ENCODE measurements around the gene RPS16.
A peak's percentile ranks its signal among the peaks of the same experiment; 100 is the strongest.

Gene RPS16

GRCh38 chr19:39416152-39417120 lies 19.3 kb downstream of the RPS16 start:
- peak overlapping the region; percentile 95 for H3K4me2 ChIP-seq (ENCODE audit: low read length)
- H3K4me1 ChIP-seq (ENCODE audit: control insufficient read depth, insufficient read depth, low read length), result peaks cover 15% of the 10 kb centered on the region
- H3K4me3 ChIP-seq (ENCODE audit: low read length), result no peak overlapping the region
- H3K27me3 ChIP-seq (ENCODE audit: control insufficient read depth, insufficient read depth, low read length), result no peaks in the 10 kb centered on the region
- peaks cover 35% of the 10 kb centered on the region for H3K36me3 ChIP-seq (ENCODE audit: insufficient read depth, low read length)
- H3K9me3 ChIP-seq (replicated peaks; ENCODE audit: low read length), result no peaks in the 10 kb centered on the region
- H3K9ac ChIP-seq (ENCODE audit: low read depth, low read length), result no peak overlapping the region

DNA sequence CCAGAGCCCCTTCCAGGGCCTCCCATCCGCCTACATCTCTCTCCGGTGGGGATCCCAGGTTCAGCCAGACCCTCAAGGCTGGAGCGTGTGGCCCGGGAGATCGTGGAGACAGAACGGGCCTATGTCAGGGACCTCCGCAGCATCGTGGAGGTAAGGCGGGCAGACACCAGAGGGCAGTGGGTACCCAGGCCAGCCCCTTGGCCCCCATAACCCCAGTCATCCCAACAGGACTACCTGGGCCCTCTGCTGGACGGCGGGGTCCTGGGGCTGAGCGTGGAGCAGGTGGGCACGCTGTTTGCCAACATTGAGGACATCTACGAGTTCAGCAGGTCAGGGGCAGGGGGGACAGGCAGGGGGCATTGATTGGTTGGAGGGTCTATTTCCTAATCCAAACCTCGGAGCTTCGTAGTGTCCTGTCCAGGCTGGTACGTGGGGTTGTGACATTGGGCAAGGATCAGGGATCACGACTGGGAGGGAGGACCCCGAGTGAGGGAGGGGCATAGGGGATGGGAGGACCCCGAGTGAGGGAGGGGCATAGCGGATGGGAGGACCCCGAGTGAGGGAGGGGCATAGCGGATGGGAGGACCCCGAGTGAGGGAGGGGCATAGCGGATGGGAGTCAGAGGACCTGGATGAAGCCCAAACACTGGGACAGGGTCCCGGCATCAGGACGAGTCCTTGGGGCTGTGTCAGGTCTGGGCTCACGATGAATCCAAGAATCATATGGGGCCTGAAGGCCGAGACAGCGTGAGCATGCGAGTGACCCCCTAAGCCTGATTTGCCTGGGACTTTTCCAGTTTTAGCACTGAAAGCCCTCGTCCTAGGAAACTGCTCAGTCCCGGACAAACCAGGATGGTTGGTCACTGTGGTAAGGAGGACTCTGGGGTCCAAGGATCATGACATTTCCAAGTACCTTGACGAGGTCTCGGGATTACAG lies 20.4 kb downstream of the RPS16 start:
- peaks cover 25% of the 10 kb centered on the region for H3K4me1 ChIP-seq (ENCODE audit: control insufficient read depth, insufficient read depth, low read length)
- no peaks in the 10 kb centered on the region for H3K27me3 ChIP-seq (ENCODE audit: control insufficient read depth, insufficient read depth, low read length)
- peaks cover 27% of the 10 kb centered on the region for H3K36me3 ChIP-seq (ENCODE audit: insufficient read depth, low read length)
- peak overlapping the region; percentile 98 for H3K9ac ChIP-seq (ENCODE audit: low read depth, low read length)
- H3K4me3 ChIP-seq (ENCODE audit: low read length), result peak overlapping the region; percentile 93
- peak overlapping the region; percentile 95 for H3K4me2 ChIP-seq (ENCODE audit: low read length)
- no peaks in the 10 kb centered on the region for H3K9me3 ChIP-seq (replicated peaks; ENCODE audit: low read length)

GRCh38 chr19:39413911-39414608 lies 21.7 kb downstream of the RPS16 start:
- H3K4me2 ChIP-seq (ENCODE audit: low read length), result peak overlapping the region; percentile 95
- H3K27me3 ChIP-seq (ENCODE audit: control insufficient read depth, insufficient read depth, low read length), result no peaks in the 10 kb centered on the region
- peaks cover 32% of the 10 kb centered on the region for H3K4me1 ChIP-seq (ENCODE audit: control insufficient read depth, insufficient read depth, low read length)
- peak overlapping the region; percentile 98 for H3K9ac ChIP-seq (ENCODE audit: low read depth, low read length)
- peak overlapping the region; percentile 93 for H3K4me3 ChIP-seq (ENCODE audit: low read length)
- peaks cover 19% of the 10 kb centered on the region for H3K36me3 ChIP-seq (ENCODE audit: insufficient read depth, low read length)
- no peaks in the 10 kb centered on the region for H3K9me3 ChIP-seq (replicated peaks; ENCODE audit: low read length)

GRCh38 chr19:39413272-39413910 lies 22.4 kb downstream of the RPS16 start:
- H3K36me3 ChIP-seq (ENCODE audit: insufficient read depth, low read length), result peaks cover 19% of the 10 kb centered on the region
- peaks cover 32% of the 10 kb centered on the region for H3K4me1 ChIP-seq (ENCODE audit: control insufficient read depth, insufficient read depth, low read length)
- no peaks in the 10 kb centered on the region for H3K9me3 ChIP-seq (replicated peaks; ENCODE audit: low read length)
- peak overlapping the region; percentile 98 for H3K9ac ChIP-seq (ENCODE audit: low read depth, low read length)
- H3K4me3 ChIP-seq (ENCODE audit: low read length), result peak overlapping the region; percentile 93
- no peaks in the 10 kb centered on the region for H3K27me3 ChIP-seq (ENCODE audit: control insufficient read depth, insufficient read depth, low read length)
- H3K4me2 ChIP-seq (ENCODE audit: low read length), result peak overlapping the region; percentile 95

GRCh38 chr19:39412867-39413271 lies 22.9 kb downstream of the RPS16 start:
- Histone ChIP-seq H3K4me1 (ENCODE audit: control insufficient read depth, insufficient read depth, low read length) (peaks cover 32% of the 10 kb centered on the region), H3K4me3 (ENCODE audit: low read length) (peak overlapping the region; percentile 93), H3K27me3 (ENCODE audit: control insufficient read depth, insufficient read depth, low read length) (no peaks in the 10 kb centered on the region), H3K4me2 (ENCODE audit: low read length) (peak overlapping the region; percentile 95), H3K9me3 (replicated peaks; ENCODE audit: low read length) (no peaks in the 10 kb centered on the region), H3K36me3 (ENCODE audit: insufficient read depth, low read length) (peaks cover 21% of the 10 kb centered on the region), H3K9ac (ENCODE audit: low read depth, low read length) (peak overlapping the region; percentile 98)

GRCh38 chr19:39412100-39412866 lies 23.5 kb downstream of the RPS16 start, which contains the start of gene PLEKHG2:
Gene PLEKHG2, plus strand, starts transcription at chr19:39412669. Its CDS starts 1,418 bp downstream, at chr19:39414087.
- Histone ChIP-seq H3K36me3 (ENCODE audit: insufficient read depth, low read length) (peaks cover 22% of the 10 kb centered on the region), H3K9me3 (replicated peaks; ENCODE audit: low read length) (no peaks in the 10 kb centered on the region), H3K4me3 (ENCODE audit: low read length) (peak within 1 kb of the TSS; percentile 93), H3K4me1 (ENCODE audit: control insufficient read depth, insufficient read depth, low read length) (peaks cover 32% of the 10 kb centered on the region), H3K27me3 (ENCODE audit: control insufficient read depth, insufficient read depth, low read length) (no peaks in the 10 kb centered on the region), H3K4me2 (ENCODE audit: low read length) (peak within 1 kb of the TSS; percentile 95), H3K9ac (ENCODE audit: low read depth, low read length) (peak within 1 kb of the TSS; percentile 98)

DNA sequence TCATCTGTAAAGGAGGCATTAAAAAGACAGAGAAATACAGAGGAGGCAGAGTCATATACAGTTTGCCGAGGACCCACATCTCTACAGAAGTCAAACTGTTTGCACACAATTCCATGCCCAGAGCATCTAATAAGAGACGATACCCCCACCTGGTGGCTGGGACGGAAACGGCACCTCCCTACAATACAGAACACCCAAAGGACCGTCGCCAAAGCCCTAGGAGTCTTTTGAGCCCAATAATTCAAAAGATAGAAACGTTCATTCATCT lies 24.0 kb downstream of the RPS16 start:
- peak overlapping the region; percentile 91 for H3K9ac ChIP-seq (ENCODE audit: low read depth, low read length)
- peaks cover 32% of the 10 kb centered on the region for H3K4me1 ChIP-seq (ENCODE audit: control insufficient read depth, insufficient read depth, low read length)
- H3K9me3 ChIP-seq (replicated peaks; ENCODE audit: low read length), result no peaks in the 10 kb centered on the region
- H3K36me3 ChIP-seq (ENCODE audit: insufficient read depth, low read length), result peaks cover 21% of the 10 kb centered on the region
- peak overlapping the region; percentile 86 for H3K4me2 ChIP-seq (ENCODE audit: low read length)
- no peaks in the 10 kb centered on the region for H3K27me3 ChIP-seq (ENCODE audit: control insufficient read depth, insufficient read depth, low read length)
- H3K4me3 ChIP-seq (ENCODE audit: low read length), result peak overlapping the region; percentile 80

DNA sequence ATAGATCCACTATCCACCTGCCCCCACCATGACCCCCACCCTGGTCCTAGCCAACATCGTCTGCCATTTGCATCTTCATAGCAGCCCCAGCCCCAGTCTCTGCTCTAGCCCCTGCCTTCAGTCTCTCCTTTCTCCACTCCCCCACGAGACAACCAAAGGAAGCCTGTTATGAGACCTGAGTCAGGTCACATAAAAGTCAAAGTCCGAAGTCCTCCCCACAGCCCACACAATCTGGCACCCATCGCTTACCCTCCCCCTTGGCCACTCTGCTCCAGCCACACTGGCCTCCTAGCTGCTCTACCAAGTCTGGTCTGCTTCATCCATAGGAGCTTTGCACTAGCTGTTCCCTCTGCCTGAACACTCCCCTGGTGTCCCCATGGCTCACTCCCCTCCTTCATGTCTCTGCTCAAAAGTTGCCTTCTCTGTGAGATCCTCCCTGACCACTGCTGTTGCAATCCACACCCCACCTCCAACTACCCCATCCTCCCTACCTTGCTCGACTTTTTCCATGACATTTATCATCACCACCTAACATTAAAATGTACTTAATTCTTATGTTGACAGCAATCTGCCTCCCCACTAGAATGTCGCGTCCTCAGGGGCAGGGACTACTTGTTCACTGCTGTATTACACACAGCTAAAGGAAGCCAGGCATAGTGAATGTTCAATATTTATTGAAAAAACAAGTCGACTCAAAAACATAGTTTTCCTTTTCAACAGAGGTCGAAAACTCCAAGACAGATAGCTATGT lies 24.5 kb downstream of the RPS16 start:
- H3K36me3 ChIP-seq (ENCODE audit: insufficient read depth, low read length), result peaks cover 19% of the 10 kb centered on the region
- no peaks in the 10 kb centered on the region for H3K9me3 ChIP-seq (replicated peaks; ENCODE audit: low read length)
- peak overlapping the region; percentile 80 for H3K4me3 ChIP-seq (ENCODE audit: low read length)
- H3K4me2 ChIP-seq (ENCODE audit: low read length), result peak overlapping the region; percentile 86
- H3K9ac ChIP-seq (ENCODE audit: low read depth, low read length), result peak overlapping the region; percentile 91
- no peaks in the 10 kb centered on the region for H3K27me3 ChIP-seq (ENCODE audit: control insufficient read depth, insufficient read depth, low read length)
- peaks cover 33% of the 10 kb centered on the region for H3K4me1 ChIP-seq (ENCODE audit: control insufficient read depth, insufficient read depth, low read length)

DNA sequence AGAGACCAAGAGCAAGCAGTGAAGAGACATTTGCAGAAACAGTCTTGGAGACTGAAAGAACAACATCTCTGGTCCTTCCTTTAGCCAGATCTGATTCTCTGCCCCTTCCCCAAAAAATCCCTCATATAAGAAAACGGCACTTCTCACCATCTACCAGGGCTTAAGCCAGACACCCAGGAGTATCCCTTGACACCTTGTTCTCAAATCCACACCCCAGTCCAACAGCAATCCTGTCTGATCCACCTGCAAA lies 25.0 kb downstream of the RPS16 start:
- Histone ChIP-seq H3K9me3 (replicated peaks; ENCODE audit: low read length) (no peaks in the 10 kb centered on the region), H3K27me3 (ENCODE audit: control insufficient read depth, insufficient read depth, low read length) (no peaks in the 10 kb centered on the region), H3K4me1 (ENCODE audit: control insufficient read depth, insufficient read depth, low read length) (peaks cover 38% of the 10 kb centered on the region), H3K4me2 (ENCODE audit: low read length) (peak overlapping the region; percentile 86), H3K9ac (ENCODE audit: low read depth, low read length) (peak overlapping the region; percentile 91), H3K36me3 (ENCODE audit: insufficient read depth, low read length) (peaks cover 17% of the 10 kb centered on the region), H3K4me3 (ENCODE audit: low read length) (peak overlapping the region; percentile 80)

Data from skeletal muscle satellite cell (primary cell).